Measurements from ENCODE around the gene ATG2A.
A peak's percentile ranks its signal among the peaks of the same experiment; 100 is the strongest.

Gene ATG2A

DNA sequence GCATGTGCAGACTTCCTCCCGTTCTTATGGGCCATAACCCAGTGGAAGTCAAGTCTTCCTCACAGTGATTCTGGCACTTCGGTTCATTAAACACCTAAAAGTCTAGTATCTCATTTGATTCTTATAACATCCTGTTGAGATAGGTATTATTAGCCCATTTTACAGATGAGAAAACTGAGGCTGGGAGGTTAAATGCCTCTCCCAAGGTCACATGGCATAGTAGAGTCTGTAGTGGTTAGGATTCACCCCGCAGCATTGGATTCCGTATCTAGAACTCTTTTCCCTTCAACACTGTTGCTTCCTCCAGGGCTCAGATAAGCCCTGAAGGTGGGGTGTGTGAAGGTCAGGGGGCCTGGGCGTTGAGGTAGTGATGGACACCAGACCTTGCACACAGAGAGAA is 15.3 kb upstream of the ATG2A start:
- in situ Hi-C loops (cut with MboI; ENCODE audit: low sequenced_read_pairs), result no loop called here
- no peaks in the 10 kb centered on the region for H3K4me1 ChIP-seq
- H3K27me3 ChIP-seq (ENCODE audit: low read depth), result no peaks in the 10 kb centered on the region
- no peak for DNase-seq (ENCODE audit: low spot score in 2 of 2)
- no peaks in the 10 kb centered on the region for H3K36me3 ChIP-seq (replicated peaks)
- no peak overlapping the region for H3K4me3 ChIP-seq
- no peaks in the 10 kb centered on the region for H3K9me3 ChIP-seq

DNA sequence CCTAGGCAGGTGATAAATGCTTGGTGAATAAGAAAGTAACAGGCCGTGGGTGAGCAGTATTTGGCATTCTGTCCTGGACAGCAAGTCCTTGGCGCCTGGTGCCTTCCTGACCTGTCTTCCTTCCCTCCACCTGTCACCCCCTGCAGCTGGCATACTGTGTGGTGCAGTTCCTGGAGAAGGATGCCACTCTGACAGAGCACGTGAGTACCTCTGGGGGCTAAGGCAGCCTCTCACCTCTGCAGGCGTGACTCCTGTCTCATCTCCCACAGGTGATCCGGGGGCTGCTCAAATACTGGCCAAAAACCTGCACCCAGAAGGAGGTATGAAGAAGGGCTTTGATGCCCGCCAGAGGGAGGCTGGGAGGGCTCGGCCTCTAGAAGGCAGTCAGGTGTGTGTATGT is 14.3 kb upstream of the ATG2A start:
- H3K4me3 ChIP-seq, result no peak overlapping the region
- in situ Hi-C loops (cut with MboI; ENCODE audit: low sequenced_read_pairs), result no loop called here
- DNase-seq (ENCODE audit: low spot score in 2 of 2), result no peak
- no peaks in the 10 kb centered on the region for H3K4me1 ChIP-seq
- H3K36me3 ChIP-seq (replicated peaks), result no peaks in the 10 kb centered on the region
- H3K9me3 ChIP-seq, result no peaks in the 10 kb centered on the region
- H3K27me3 ChIP-seq (ENCODE audit: low read depth), result no peaks in the 10 kb centered on the region

DNA sequence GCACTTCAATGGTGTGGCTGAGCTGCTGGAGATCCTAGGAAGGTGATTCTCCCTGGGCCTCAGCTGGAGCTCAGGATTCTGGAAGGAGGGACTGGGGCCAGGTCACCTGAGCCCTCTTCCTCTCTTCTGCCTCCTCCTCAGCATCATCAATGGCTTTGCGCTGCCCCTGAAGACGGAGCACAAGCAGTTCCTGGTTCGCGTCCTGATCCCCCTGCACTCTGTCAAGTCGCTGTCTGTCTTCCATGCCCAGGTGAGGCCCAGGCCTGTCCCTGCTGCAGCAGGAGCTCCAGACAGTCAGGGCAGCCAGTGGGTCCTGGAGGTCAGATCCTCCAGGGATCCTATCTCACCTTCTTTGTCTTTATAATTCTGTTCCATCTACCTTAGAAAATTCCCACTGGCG is 13.3 kb upstream of the ATG2A start:
- Histone ChIP-seq H3K4me1 (peaks cover under 1% of the 10 kb centered on the region), H3K27me3 (ENCODE audit: low read depth) (no peaks in the 10 kb centered on the region), H3K4me3 (no peak overlapping the region), H3K9me3 (no peaks in the 10 kb centered on the region), H3K36me3 (replicated peaks) (no peaks in the 10 kb centered on the region)
- in situ Hi-C loops (cut with MboI; ENCODE audit: low sequenced_read_pairs), result no loop called here
- DNase-seq (ENCODE audit: low spot score in 2 of 2), result no peak

DNA sequence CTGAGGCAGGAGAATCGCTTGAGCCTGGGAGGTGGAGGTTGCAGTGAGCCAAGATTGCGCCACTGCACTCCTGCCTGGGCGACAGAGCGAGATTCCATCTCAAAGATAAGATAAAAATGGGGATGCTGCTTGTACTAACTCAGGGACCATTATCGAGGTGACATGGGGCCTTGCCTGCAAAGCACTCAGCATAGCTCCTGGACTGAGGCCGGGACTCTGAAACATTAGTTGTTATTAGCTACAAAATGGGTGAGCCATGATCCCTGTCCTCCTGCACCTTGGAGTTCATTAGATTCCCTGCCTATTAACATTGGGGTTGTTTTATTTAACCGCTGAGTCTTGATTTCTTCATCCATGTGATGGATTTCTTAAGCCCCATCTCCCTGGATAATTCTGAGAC is 12.6 kb upstream of the ATG2A start:
- no peak for DNase-seq (ENCODE audit: low spot score in 2 of 2)
- H3K27me3 ChIP-seq (ENCODE audit: low read depth), result no peaks in the 10 kb centered on the region
- no peaks in the 10 kb centered on the region for H3K36me3 ChIP-seq (replicated peaks)
- in situ Hi-C loops (cut with MboI; ENCODE audit: low sequenced_read_pairs), result no loop called here
- peaks cover 6% of the 10 kb centered on the region for H3K4me1 ChIP-seq
- no peak overlapping the region for H3K4me3 ChIP-seq
- H3K9me3 ChIP-seq, result no peaks in the 10 kb centered on the region

DNA sequence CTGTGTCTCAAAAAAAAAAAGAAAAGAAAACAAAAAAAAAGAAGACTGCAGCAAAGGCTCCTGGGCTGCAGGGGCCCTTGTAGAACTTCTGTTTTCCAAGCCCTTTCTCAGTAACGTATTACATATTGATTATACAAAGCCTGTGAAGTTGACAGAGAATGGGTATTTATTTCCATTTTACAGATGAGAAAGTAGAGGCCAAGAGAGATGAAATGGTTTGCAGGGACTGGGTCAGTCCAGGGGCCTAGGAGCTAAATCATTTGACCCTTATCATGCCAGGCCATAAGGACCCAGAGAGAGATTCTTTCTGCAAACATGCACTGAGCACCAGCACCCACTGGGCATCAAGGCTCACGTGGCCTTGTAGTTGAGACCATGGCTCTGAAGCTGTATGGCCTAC is 11.9 kb upstream of the ATG2A start:
- H3K4me1 ChIP-seq, result peaks cover 9% of the 10 kb centered on the region
- no peaks in the 10 kb centered on the region for H3K36me3 ChIP-seq (replicated peaks)
- DNase-seq (ENCODE audit: low spot score in 2 of 2), result no peak
- H3K4me3 ChIP-seq, result no peak overlapping the region
- H3K27me3 ChIP-seq (ENCODE audit: low read depth), result no peaks in the 10 kb centered on the region
- H3K9me3 ChIP-seq, result no peaks in the 10 kb centered on the region
- in situ Hi-C loops (cut with MboI; ENCODE audit: low sequenced_read_pairs), result no loop called here

DNA sequence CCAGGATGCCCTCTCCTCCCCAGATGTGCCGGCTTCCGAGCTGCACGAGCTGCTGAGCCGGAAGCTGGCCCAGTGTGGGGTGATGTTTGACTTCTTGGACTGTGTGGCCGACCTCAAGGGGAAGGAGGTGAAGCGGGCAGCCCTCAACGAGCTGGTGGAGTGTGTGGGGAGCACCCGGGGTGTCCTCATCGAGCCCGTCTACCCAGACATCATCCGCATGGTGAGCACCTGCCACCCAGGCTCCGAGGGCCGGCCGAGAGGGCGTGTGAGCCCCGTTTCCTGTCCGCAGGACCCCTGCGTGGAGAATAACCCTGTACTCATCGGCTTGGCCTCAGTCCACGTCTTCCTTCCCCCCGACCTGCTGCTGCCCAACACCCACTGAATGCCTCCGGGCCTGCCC is 9.7 kb upstream of the ATG2A start:
- Histone ChIP-seq H3K27me3 (ENCODE audit: low read depth) (no peaks in the 10 kb centered on the region), H3K4me1 (peaks cover 9% of the 10 kb centered on the region), H3K4me3 (no peak overlapping the region), H3K36me3 (replicated peaks) (no peaks in the 10 kb centered on the region), H3K9me3 (no peaks in the 10 kb centered on the region)
- no peak for DNase-seq (ENCODE audit: low spot score in 2 of 2)
- in situ Hi-C loops (cut with MboI; ENCODE audit: low sequenced_read_pairs), result no loop called here

DNA sequence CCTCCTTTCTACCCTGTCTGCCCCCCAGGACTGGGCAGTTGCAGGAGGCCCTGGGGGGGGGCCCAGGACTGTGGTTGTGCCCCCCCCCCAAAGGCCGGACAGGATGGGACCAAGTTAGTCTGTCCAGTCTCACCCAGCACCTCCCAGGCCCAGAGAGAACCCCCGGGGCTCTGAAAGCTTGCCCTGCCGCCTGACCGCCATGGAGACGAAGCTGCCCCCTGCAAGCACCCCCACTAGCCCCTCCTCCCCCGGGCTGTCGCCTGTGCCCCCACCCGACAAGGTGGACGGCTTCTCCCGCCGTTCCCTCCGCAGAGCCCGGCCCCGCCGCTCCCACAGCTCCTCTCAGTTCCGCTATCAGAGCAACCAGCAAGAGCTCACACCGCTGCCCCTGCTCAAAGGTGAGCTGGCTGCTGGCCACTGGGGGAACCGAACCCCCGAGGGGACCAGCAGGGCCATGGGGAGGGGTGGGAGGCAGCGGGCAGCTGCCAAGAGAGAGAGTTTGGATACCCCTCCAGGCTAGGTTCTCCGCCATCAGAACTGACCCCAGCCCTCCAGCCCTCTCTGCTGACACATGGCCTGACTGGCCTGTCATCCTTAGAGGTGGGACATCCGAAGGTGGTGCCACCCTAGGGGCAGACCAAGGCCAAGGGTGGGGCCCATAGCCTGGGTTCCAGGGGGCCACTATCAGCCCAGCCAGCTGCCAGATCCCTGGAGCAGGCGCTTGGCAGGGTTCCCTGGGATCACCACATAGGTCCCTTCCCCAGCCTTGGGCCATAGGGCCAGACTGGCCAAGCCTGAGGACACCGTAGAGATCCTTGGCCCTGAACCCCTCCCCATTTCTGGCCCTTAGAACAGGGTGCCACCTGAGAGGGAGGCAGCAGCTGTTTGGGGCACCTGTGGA is 8.8 kb upstream of the ATG2A start:
- DNase-seq (ENCODE audit: low spot score in 2 of 2), result no peak
- Histone ChIP-seq H3K36me3 (replicated peaks) (no peaks in the 10 kb centered on the region), H3K9me3 (no peaks in the 10 kb centered on the region), H3K4me3 (peak overlapping the region; percentile 48), H3K4me1 (peaks cover 9% of the 10 kb centered on the region), H3K27me3 (ENCODE audit: low read depth) (no peaks in the 10 kb centered on the region)
- in situ Hi-C loops (cut with MboI; ENCODE audit: low sequenced_read_pairs), result no loop called here

DNA sequence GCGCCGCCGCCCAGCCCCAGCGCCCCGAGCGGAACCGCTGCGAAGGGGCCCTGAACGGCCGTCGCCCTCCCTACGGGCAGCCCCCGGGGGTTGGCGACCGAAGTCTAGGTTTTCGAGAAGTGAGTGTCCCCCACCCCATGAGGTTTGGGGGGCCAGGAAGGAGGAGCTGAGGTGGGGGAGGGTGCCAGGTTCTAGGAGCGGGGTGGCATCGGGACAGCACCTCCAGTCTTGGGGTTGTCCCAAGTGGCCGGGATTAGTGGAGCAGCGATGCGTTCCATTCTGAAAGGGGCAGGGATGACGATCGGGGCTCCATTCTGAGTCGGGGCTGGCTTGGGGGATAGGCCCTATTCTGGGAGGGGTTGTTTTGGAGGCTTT is 7.9 kb upstream of the ATG2A start:
- peaks cover 9% of the 10 kb centered on the region for H3K4me1 ChIP-seq
- no peaks in the 10 kb centered on the region for H3K27me3 ChIP-seq (ENCODE audit: low read depth)
- H3K9me3 ChIP-seq, result no peaks in the 10 kb centered on the region
- in situ Hi-C loops (cut with MboI; ENCODE audit: low sequenced_read_pairs), result no loop called here
- peak overlapping the region; percentile 48 for H3K4me3 ChIP-seq
- H3K36me3 ChIP-seq (replicated peaks), result no peaks in the 10 kb centered on the region
- DNase-seq (ENCODE audit: low spot score in 2 of 2), result peak in 1 of 2 experiments; percentile 26

DNA sequence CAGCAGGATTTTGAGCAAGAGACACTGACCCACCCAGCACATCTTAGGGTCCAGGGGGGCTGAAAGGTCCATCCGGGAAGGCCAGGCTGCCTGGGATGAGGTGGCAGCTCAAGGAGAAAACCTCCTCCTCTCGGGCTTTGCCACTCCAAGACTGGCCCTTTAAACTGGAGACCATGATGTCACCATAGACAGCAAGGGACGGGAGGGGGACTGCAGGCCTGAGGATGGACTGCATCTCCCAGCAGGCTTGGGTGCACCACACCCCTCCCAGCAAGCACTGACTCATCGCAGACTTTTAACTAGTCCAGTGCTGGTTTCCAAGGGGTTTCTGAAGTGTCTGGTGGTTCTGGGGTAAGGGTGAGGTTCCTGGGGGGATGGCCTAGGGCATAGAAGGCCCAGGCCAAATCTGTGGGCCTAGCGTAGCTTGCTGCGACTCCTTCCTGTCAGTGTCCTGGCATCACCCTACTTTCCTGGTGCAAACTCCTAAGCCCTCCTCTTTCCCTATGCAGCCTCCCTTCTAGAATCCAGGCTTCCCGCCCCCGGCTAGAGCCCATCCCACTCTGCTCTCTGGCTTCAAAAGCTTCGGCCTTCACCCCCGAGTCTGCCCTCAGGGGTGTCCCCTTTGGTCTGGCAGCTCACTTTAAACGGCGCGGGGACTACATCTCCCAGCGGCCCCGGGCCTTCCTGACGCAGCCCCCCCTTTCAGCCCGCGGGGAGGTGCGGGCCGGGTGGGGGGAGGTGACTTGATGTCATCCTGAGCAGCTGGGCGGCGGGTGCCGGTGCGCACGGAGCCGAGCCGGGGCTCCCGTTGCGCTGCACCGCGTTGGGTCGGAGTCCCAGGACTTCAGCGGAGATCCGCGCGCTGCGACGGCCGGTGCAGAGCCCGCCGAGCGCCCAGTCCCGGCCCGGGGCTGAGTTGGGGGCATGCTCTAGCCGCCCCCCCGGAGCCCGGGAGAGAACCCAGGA is 7.2 kb upstream of the ATG2A start, which contains the start of gene PPP2R5B:
Gene PPP2R5B, plus strand, starts transcription at position 746 of the 966 bp plus-strand sequence. CDS start 1,046 bp downstream, outside the sequence.
- peak; percentile 87 to 89 for DNase-seq (ENCODE audit: low spot score in 2 of 2)
- H3K27me3 ChIP-seq (ENCODE audit: low read depth), result no peaks in the 10 kb centered on the region
- H3K4me1 ChIP-seq, result peaks cover 9% of the 10 kb centered on the region
- in situ Hi-C loops (cut with MboI; ENCODE audit: low sequenced_read_pairs), result no loop called here
- peak within 1 kb of the TSS; percentile 48 for H3K4me3 ChIP-seq
- H3K9me3 ChIP-seq, result no peaks in the 10 kb centered on the region
- no peaks in the 10 kb centered on the region for H3K36me3 ChIP-seq (replicated peaks)

DNA sequence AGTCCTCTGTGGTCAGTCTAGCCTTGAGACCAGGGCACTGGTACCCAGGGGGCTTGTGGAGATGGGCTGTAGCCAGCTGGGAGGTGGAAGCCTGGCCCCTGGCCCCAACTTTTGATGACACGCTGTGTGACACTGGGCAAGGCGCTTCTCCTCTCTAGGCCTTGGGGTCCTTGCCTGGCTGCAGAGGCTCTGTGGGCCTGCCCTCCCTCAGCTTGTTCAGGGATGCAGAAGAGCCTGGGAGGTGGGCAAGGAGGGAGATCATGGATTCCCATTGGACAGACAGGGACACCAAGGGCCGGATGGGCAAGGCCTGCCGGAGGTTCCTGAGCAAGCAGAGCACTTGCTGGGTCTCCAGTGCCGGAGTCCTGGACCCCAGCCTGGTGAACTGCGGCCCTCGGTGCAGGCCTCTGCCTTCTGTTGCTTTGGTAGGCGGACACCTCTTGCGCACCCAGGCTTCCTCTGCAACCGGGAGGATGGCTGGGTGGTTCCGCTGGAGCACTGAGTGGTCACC is 6.2 kb upstream of the ATG2A start:
- Histone ChIP-seq H3K27me3 (ENCODE audit: low read depth) (no peaks in the 10 kb centered on the region), H3K9me3 (no peaks in the 10 kb centered on the region), H3K4me3 (no peak overlapping the region), H3K36me3 (replicated peaks) (no peaks in the 10 kb centered on the region), H3K4me1 (peaks cover 9% of the 10 kb centered on the region)
- in situ Hi-C loops (cut with MboI; ENCODE audit: low sequenced_read_pairs), result no loop called here
- DNase-seq (ENCODE audit: low spot score in 2 of 2), result no peak

DNA sequence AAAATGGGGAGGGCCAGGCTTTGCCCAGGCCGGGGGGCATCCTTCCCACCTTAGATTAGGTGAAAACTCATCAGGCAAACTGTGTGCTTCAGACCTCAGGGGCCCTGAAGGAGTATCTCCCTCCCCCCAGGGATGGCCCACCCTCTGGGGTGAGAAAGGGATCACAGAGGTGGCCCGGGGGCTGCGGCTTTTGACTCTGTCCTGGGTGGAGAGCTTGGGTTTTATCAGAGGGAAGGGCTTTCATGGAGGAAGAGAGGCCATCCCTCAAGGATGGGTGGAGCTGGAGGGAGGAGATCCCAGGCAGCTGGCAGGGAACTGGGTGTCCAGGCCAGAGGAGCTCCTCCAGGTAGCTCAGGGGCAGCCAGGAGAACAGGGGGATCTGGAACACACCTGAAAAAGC is 4.4 kb upstream of the ATG2A start:
- Histone ChIP-seq H3K36me3 (replicated peaks) (no peaks in the 10 kb centered on the region), H3K27me3 (ENCODE audit: low read depth) (no peaks in the 10 kb centered on the region), H3K4me3 (no peak overlapping the region), H3K4me1 (peaks cover 13% of the 10 kb centered on the region), H3K9me3 (no peaks in the 10 kb centered on the region)
- in situ Hi-C loops (cut with MboI; ENCODE audit: low sequenced_read_pairs), result no loop called here
- no peak for DNase-seq (ENCODE audit: low spot score in 2 of 2)

DNA sequence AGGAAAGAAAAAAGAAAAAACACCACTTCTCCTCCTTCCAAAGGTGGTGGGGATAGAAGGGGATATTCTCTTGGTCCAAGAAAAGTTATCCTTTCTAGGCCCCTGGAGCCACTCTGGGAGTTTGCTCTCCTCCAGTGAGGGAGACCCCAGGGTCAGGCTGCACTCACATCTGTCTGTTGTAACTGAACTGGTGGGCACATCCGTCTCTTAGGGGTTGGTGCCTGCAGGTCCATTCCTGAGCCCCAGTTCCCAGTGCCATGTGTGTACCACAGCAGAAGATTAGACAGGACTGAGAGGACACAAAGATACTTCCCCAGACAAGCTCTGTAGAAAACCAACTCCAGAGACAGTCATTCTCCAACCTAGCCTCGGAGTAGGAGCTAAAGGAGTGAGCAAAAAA is 3.1 kb upstream of the ATG2A start:
- DNase-seq (ENCODE audit: low spot score in 2 of 2), result no peak
- Histone ChIP-seq H3K4me1 (peaks cover 15% of the 10 kb centered on the region), H3K9me3 (no peaks in the 10 kb centered on the region), H3K36me3 (replicated peaks) (no peaks in the 10 kb centered on the region), H3K4me3 (no peak overlapping the region), H3K27me3 (ENCODE audit: low read depth) (no peaks in the 10 kb centered on the region)
- in situ Hi-C loops (cut with MboI; ENCODE audit: low sequenced_read_pairs), result no loop called here

DNA sequence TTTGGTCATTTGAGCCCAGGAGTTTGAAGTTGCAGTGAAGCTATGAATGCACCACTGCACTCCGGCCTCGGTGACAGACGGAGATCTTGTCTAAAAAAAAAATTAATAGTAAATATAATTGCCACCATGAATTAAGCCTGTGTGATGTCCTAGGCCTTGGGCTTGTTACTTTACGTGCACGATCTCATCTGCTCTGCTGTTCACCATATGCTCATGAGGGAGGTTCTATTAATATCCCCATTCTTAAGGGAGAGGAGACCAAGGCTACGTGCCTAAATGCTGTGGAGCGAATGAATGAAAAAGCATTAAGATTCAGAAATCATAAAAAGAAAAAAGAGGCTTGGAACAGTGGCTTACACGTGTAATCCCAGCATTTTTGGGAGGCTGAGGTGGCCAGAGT is 2.6 kb upstream of the ATG2A start:
- no peak for DNase-seq (ENCODE audit: low spot score in 2 of 2)
- Histone ChIP-seq H3K27me3 (ENCODE audit: low read depth) (no peaks in the 10 kb centered on the region), H3K4me1 (peaks cover 12% of the 10 kb centered on the region), H3K9me3 (no peaks in the 10 kb centered on the region), H3K36me3 (replicated peaks) (no peaks in the 10 kb centered on the region), H3K4me3 (no peak overlapping the region)
- in situ Hi-C loops (cut with MboI; ENCODE audit: low sequenced_read_pairs), result no loop called here

DNA sequence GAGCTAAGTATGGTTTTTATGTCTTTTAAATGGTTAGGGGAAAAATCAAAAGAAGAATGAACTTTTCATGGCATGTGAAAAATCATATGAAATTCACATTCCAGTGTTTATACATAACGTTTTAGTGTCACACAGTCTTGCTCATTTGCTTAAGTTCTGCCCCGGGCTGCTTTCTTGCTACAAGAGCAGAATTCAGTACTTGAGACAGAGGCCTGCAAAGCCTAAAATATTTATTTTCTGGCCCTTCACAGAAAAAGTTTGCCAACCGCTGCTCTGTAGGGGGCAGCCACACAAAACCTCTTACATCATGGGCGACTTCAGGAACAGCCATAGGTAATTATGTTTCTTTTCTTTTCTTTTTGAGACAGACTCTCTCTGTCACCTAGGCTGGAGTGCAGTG is 1.0 kb upstream of the ATG2A start:
- Histone ChIP-seq H3K4me3 (peak overlapping the region; percentile 27), H3K4me1 (peaks cover 9% of the 10 kb centered on the region)
- DNase-seq (ENCODE audit: low spot score in 2 of 2), result peak; percentile 7 to 37

More for the DNA sequence above, 1.0 kb upstream of the ATG2A start:
- Histone ChIP-seq H3K27me3 (ENCODE audit: low read depth) (no peaks in the 10 kb centered on the region), H3K9me3 (no peaks in the 10 kb centered on the region), H3K36me3 (replicated peaks) (peaks cover 2% of the 10 kb centered on the region; the same call in 1 of the 2 replicates)
- in situ Hi-C loops (cut with MboI; ENCODE audit: low sequenced_read_pairs), result no loop called here

Data from HAP-1 (cell line).